Kidney epithelial cell (primary cell): ENCODE measurements around the gene SLC30A5. TPM values are rescaled to one million over a fixed set of nuclear protein-coding genes. Genes with fewer than 3 reads are reported as not detected.
"Not testable (repeated sequence)": the region's sequence is repeated elsewhere in the genome, so short reads cannot be mapped to it uniquely, and the experiment has no call there.

Experiments used
- DNase-seq: peaks from one replicate; pipeline ENCODE4 v3.0.0-alpha.2; 2010; ENCODE audit warnings: low read depth
- H3K27me3 ChIP-seq: 2 replicates; pipeline ENCODE4 v1.6.0; 2011; ENCODE audit warnings: low read length; ENCODE audit not compliant: control insufficient read depth, insufficient read depth
- H3K36me3 ChIP-seq: 2 replicates; pipeline ENCODE4 v1.5.1; 2011; ENCODE audit warnings: low read length; ENCODE audit not compliant: control insufficient read depth, insufficient read depth
- H3K4me3 ChIP-seq: 2 replicates; pipeline ENCODE4 v1.5.1; 2011; ENCODE audit warnings: low read depth, mild to moderate bottlenecking, control low read depth, low read length
- CTCF ChIP-seq: IDR thresholded peaks from 2 replicates; pipeline ENCODE4 v1.5.1; 2011; ENCODE audit warnings: mild to moderate bottlenecking, moderate library complexity, low read length, control low read depth, inconsistent platforms; ENCODE audit not compliant: insufficient read depth, poor library complexity, severe bottlenecking
- total RNA-seq: library from RNA; depleted of rRNA; stranded (reverse); fragments of >200 nt; gene quantifications from 2 replicates; pipeline ENCODE4 v1.2.3, GENCODE V29; 2015

Gene SLC30A5
- total RNA-seq, 1 donor from 2014 or later: 45.0 TPM

- Histone ChIP-seq H3K36me3 (no peaks in the 10 kb centered on the region), H3K27me3 (no peaks in the 10 kb centered on the region), H3K4me3 (no peak overlapping the region)
- no peak for DNase-seq
- no peak for TF ChIP-seq CTCF
These were observed 12.4 kb downstream of the SLC30A5 start for GRCh38 chr5:69105996-69106906.

- H3K36me3 ChIP-seq, DNase-seq, H3K4me3 ChIP-seq, H3K27me3 ChIP-seq: not testable (repeated sequence)
These were observed 14.6 kb downstream of the SLC30A5 start for GRCh38 chr5:69108367-69108766.

GRCh38 chr5:69113851-69114250 lies 20.0 kb downstream of the SLC30A5 start:
- TF ChIP-seq CTCF: no peak
- Histone ChIP-seq H3K27me3 (no peaks in the 10 kb centered on the region), H3K4me3 (no peak overlapping the region), H3K36me3 (no peaks in the 10 kb centered on the region)
- DNase-seq: no peak

- Histone ChIP-seq H3K36me3 (no peaks in the 10 kb centered on the region), H3K27me3 (no peaks in the 10 kb centered on the region), H3K4me3 (no peak overlapping the region)
- DNase-seq: no peak
- TF ChIP-seq CTCF: no peak
These were observed 21.7 kb downstream of the SLC30A5 start for GRCh38 chr5:69115526-69115925.

GRCh38 chr5:69129413-69129812 lies 35.6 kb downstream of the SLC30A5 start:
- TF ChIP-seq CTCF: no peak
- peak; percentile 7 for DNase-seq
- H3K27me3 ChIP-seq: no peaks in the 10 kb centered on the region

GRCh38 chr5:69130241-69130640 lies 36.4 kb downstream of the SLC30A5 start:
- H3K4me3 ChIP-seq: no peak overlapping the region
- no peak for TF ChIP-seq CTCF
- H3K36me3 ChIP-seq: no peaks in the 10 kb centered on the region
- DNase-seq: no peak
- no peaks in the 10 kb centered on the region for H3K27me3 ChIP-seq

More at GRCh38 chr5:69129413-69129812, 35.6 kb downstream of the SLC30A5 start:
- no peaks in the 10 kb centered on the region for H3K36me3 ChIP-seq
- H3K4me3 ChIP-seq: no peak overlapping the region
